GM12878 (cell line): ENCODE results near the gene SLC28A1. TPM values are rescaled to one million over a fixed set of nuclear protein-coding genes. Genes with fewer than 3 reads are reported as not detected.

Experiments used
- ATAC-seq: fragments of 200-7000 bp; cut with Tn5 transposase; 3 replicates; pipeline ENCODE4 v1.9.1; 2020; ENCODE audit warnings: mild to moderate bottlenecking, moderate library complexity
- BruUV-seq: library from RNA; stranded (reverse); fragments of 400-500 nt; replicated peaks from 2 replicates; lab custom pipeline; 2021; lab: Mats Ljungman, UMichigan
- CTCF ChIA-PET: fragments of 300-600 bp; sonication (Branson Sonifier 250); formaldehyde crosslinking; extraction: SDS; loops from one replicate; lab custom pipeline; 2021; ENCODE audit warnings: inconsistent platforms; lab: Yijun Ruan, JAX
- POLR2A ChIA-PET: fragments of 350-600 bp; formaldehyde crosslinking; extraction: SDS; loops from one replicate; lab custom pipeline; 2021; ENCODE audit warnings: inconsistent platforms; lab: Charles Lee
- RAD21 ChIA-PET: fragments of 300-600 bp; sonication (Branson Sonifier 250); formaldehyde crosslinking; loops from one replicate; lab custom pipeline; 2023; ENCODE audit warnings: antibody characterized with exemption; ENCODE audit not compliant: unreplicated experiment; lab: Charles Lee
- SMC1A ChIA-PET: fragments of 300-600 bp; sonication (Branson Sonifier 250); formaldehyde crosslinking; loops from one replicate; lab custom pipeline; 2023; ENCODE audit not compliant: unreplicated experiment, uncharacterized antibody; lab: Charles Lee
- DNase-seq: peaks from one replicate; pipeline ENCODE4 v3.0.0-alpha.2; 2011; ENCODE audit warnings: low read depth, low spot score
- FAIRE-seq: peaks from 3 replicates; lab custom pipeline; 2011; peaks lifted over from hg19 to GRCh38; lab: Jason Lieb, UNC
- H2AFZ ChIP-seq: 2 replicates; pipeline ENCODE4 v1.6.0; 2011; ENCODE audit warnings: low read depth, low read length, control low read depth; ENCODE audit not compliant: control insufficient read depth
- H3K27ac ChIP-seq: 2 replicates; pipeline ENCODE4 v1.5.1; 2011; ENCODE audit warnings: control low read depth; ENCODE audit not compliant: control insufficient read depth, insufficient read depth
- H3K27me3 ChIP-seq, 2 experiments: replicated peaks in 1 of 2; 2 replicates each; pipeline versions ENCODE4 v1.6.0 to v1.6.1; 2011; ENCODE audit warnings: low read length in 1 of 2; ENCODE audit not compliant: control insufficient read depth in 2 of 2, insufficient read depth in 2 of 2
- H3K36me3 ChIP-seq, 2 experiments: 2 replicates each; pipeline ENCODE4 v1.5.1; 2011; ENCODE audit warnings: low read length in 1 of 2; ENCODE audit not compliant: control insufficient read depth in 2 of 2, insufficient read depth in 2 of 2
- H3K4me1 ChIP-seq: 2 replicates; pipeline ENCODE4 v1.6.1; 2011; ENCODE audit warnings: mild to moderate bottlenecking, low read length, moderate library complexity, mixed read lengths; ENCODE audit not compliant: control insufficient read depth, insufficient read depth
- H3K4me2 ChIP-seq: 2 replicates; pipeline ENCODE4 v1.6.0; 2011; ENCODE audit warnings: control low read depth; ENCODE audit not compliant: control insufficient read depth, insufficient read depth
- H3K4me3 ChIP-seq: fragments of 200-600 bp; sonication (generic); 2 replicates; pipeline ENCODE4 v1.5.1; 2016
- H3K79me2 ChIP-seq: 2 replicates; pipeline ENCODE4 v1.6.0; 2011; ENCODE audit warnings: low read length; ENCODE audit not compliant: control insufficient read depth, insufficient read depth
- H3K9ac ChIP-seq: 2 replicates; pipeline ENCODE4 v1.8.0; 2011; ENCODE audit warnings: low read length, control low read depth, mixed read lengths; ENCODE audit not compliant: control insufficient read depth, insufficient read depth
- H3K9me3 ChIP-seq: replicated peaks from 3 replicates; pipeline ENCODE4 v1.5.1; 2011; ENCODE audit warnings: mild to moderate bottlenecking, low read length; ENCODE audit not compliant: control insufficient read depth, insufficient read depth
- H4K20me1 ChIP-seq: 2 replicates; pipeline ENCODE4 v1.6.0; 2011; ENCODE audit not compliant: control insufficient read depth, insufficient read depth
- CEBPZ ChIP-seq: fragments of 150-350 bp; IDR thresholded peaks from 2 replicates; pipeline ENCODE4 v1.6.1; 2016; ENCODE audit warnings: low read depth, low read length
- GATAD2B ChIP-seq: fragments of 450-650 bp; conservative IDR thresholded peaks from 2 replicates; pipeline ENCODE4 v1.6.1; 2017; ENCODE audit warnings: low read depth, mild to moderate bottlenecking, moderate library complexity
- NR2F1 ChIP-seq: fragments of 450-650 bp; conservative IDR thresholded peaks from 2 replicates; pipeline ENCODE4 v1.6.1; 2017; ENCODE audit warnings: mild to moderate bottlenecking
- POLR2AphosphoS2 ChIP-seq: IDR thresholded peaks from 2 replicates; pipeline ENCODE4 v1.6.1; 2011; ENCODE audit warnings: low read depth, mild to moderate bottlenecking, low read length, improper control_type of control experiment, moderate library complexity
- SRF ChIP-seq, 2 experiments: IDR thresholded peaks; 2 replicates each; pipeline ENCODE4 v1.6.1; 2011; ENCODE audit warnings: low read depth in 2 of 2, low read length in 2 of 2, mild to moderate bottlenecking in 1 of 2, moderate library complexity in 1 of 2
- SUZ12 ChIP-seq: fragments of 200-600 bp; sonication (generic); IDR thresholded peaks from one replicate; pipeline ENCODE4 v1.6.1; 2018; ENCODE audit warnings: antibody characterized with exemption, mild to moderate bottlenecking; ENCODE audit not compliant: unreplicated experiment
- ZBED1 ChIP-seq: IDR thresholded peaks from 2 replicates; pipeline ENCODE4 v1.6.1; 2016; ENCODE audit warnings: borderline replicate concordance
- ZNF24 ChIP-seq: fragments of 450-650 bp; IDR thresholded peaks from 2 replicates; pipeline ENCODE4 v1.6.1; 2017; ENCODE audit warnings: antibody characterized with exemption, mild to moderate bottlenecking
- WGBS: methylation state at CpG from one replicate; pipeline ENCODE4 v1.1.6; 2016; ENCODE audit warnings: low lambda C conversion rate; ENCODE audit not compliant: insufficient replicate concordance, insufficient coverage; ENCODE audit errors: missing lambda C conversion rate; 5-methylcytosine and 5-hydroxymethylcytosine counted together
- in situ Hi-C: fragments of 300-500 bp; cut with MboI; formaldehyde crosslinking; loops from 9 replicates; pipeline ENCODE4 v1.14.3; 2018; ENCODE audit warnings: mixed read lengths
- intact Hi-C: fragments of 100-400 bp; cut with micrococcal nuclease; formaldehyde crosslinking; loops from one replicate; pipeline ENCODE4 v1.14.2; 2022; ENCODE audit not compliant: unreplicated experiment
- polyA plus RNA-seq, 11 experiments: library from polyadenylated mRNA; depleted of rRNA in 4 of 11; unstranded in 6 of 11; stranded (reverse) in 5 of 11; fragments of >200 nt; fragmentation: Nextera tagmentation in 4 of 11; fragmentation: Illumina TruSeq in 1 of 11; extraction: Ambion mirVana in 4 of 11; extraction: Trizol in 1 of 11; gene quantifications; 1 replicate in 1 of 11; 2 replicates in 10 of 11; pipeline versions ENCODE4 v1.2.1 to v1.2.3, GENCODE V29; 2011 to 2016; ENCODE audit warnings: inconsistent platforms in 2 of 11, missing spikeins in 2 of 11, low read depth in 1 of 11
- total RNA-seq, 4 experiments: library from RNA; depleted of rRNA in 3 of 4; stranded (reverse); fragments of >200 nt in 3 of 4; fragmentation: Illumina TruSeq in 1 of 4; extraction: Trizol in 1 of 4; gene quantifications; 2 replicates each; pipeline versions ENCODE4 v1.2.1 to v1.2.3, GENCODE V29; 2013 to 2021

The SLC28A1 gene
- total and polyA plus RNA-seq, 10 of the 15 experiments (the other 5 are each of a cell fraction or from before 2014, with no cell fraction given): not detected

GRCh38 chr15:84968301-84968700, 83.8 kb downstream of the SLC28A1 start:
- POLR2A ChIA-PET: no interaction called here
- intact Hi-C loops: no loop called here

More at GRCh38 chr15:84968301-84968700, 83.8 kb downstream of the SLC28A1 start:
- RAD21 ChIA-PET: no interaction called here
- Histone ChIP-seq H3K79me2 (no peaks in the 10 kb centered on the region), H2AFZ (no peak overlapping the region), H3K9ac (no peak overlapping the region), H3K4me3 (no peak overlapping the region), H4K20me1 (no peaks in the 10 kb centered on the region), H3K9me3 (peaks cover 3% of the 10 kb centered on the region; the same call in 2 of the 3 replicates), H3K4me2 (no peak overlapping the region), H3K4me1 (no peaks in the 10 kb centered on the region), H3K27me3 (no peaks in the 10 kb centered on the region), H3K36me3 (no peaks in the 10 kb centered on the region), H3K27ac (no peak overlapping the region)
- FAIRE-seq (no peak), DNase-seq (no peak), ATAC-seq (no peak)
- WGBS: 14% methylated on average over 3 of the region's 3 CpGs
- TF ChIP-seq ZBED1 (no peak), ZNF24 (no peak), SRF (IDR thresholded peaks at IDR 0.05; ENCODE audit: low read depth in 2 of 2, low read length in 2 of 2) (no peak), CEBPZ (no peak), POLR2AphosphoS2 (no peak), SUZ12 (no peak), GATAD2B (no peak), NR2F1 (no peak)
- in situ Hi-C loops: no loop called here
- BruUV-seq: no TSS peak
- SMC1A ChIA-PET: no interaction called here
- CTCF ChIA-PET: interaction anchor here (0.5 kb wide), 1 partner anchor 372 kb away, joined by 3 read pairs; no protein-coding TSS in a partner anchor
